Upper lobe of left lung (tissue), 6 donors: Measurements from ENCODE around the gene JMJD8. TPM values are rescaled to one million over a fixed set of nuclear protein-coding genes. Genes with fewer than 3 reads are reported as not detected.
A peak's percentile ranks its signal among the peaks of the same experiment; 100 is the strongest.

Source experiments
- ATAC-seq, 2 donors: fragments of 200-7000 bp; cut with Tn5 transposase; one replicate each; pipeline ENCODE4 v1.9.1; 2022; ENCODE audit warnings: mild to moderate bottlenecking in 2 of 2, moderate library complexity in 2 of 2; ENCODE audit not compliant: low FRiP score in 2 of 2
- DNase-seq, 2 donors: peaks; one replicate each; pipeline ENCODE4 v3.0.0-alpha.2; 2019 to 2020
- H3K27ac ChIP-seq, 4 donors: fragments of 200-600 bp; sonication (generic); one replicate each; pipeline ENCODE4 v1.5.1; 2016 to 2019
- H3K27me3 ChIP-seq, 4 donors: fragments of 200-600 bp; sonication (generic); one replicate each; pipeline ENCODE4 v1.5.1; 2017 to 2019
- H3K36me3 ChIP-seq, 4 donors: fragments of 200-600 bp; sonication (generic); one replicate each; pipeline ENCODE4 v1.5.1; 2016 to 2019
- H3K4me1 ChIP-seq, 4 donors: fragments of 200-600 bp; sonication (generic); one replicate each; pipeline ENCODE4 v1.5.1; 2018 to 2019
- H3K4me3 ChIP-seq, 4 donors: fragments of 200-600 bp; sonication (generic); one replicate each; pipeline ENCODE4 v1.5.1; 2017 to 2019; ENCODE audit warnings: mild to moderate bottlenecking in 2 of 4, moderate library complexity in 1 of 4
- H3K9me3 ChIP-seq, 4 donors: fragments of 200-600 bp; sonication (generic); one replicate each; pipeline ENCODE4 v1.5.1; 2018 to 2019
- EP300 ChIP-seq, 4 donors: sonication (generic); formaldehyde crosslinking; IDR thresholded peaks; one replicate each; pipeline ENCODE4 v1.5.1; 2017; ENCODE audit warnings: antibody characterized with exemption in 4 of 4, control low read depth in 2 of 4
- POLR2A ChIP-seq, 4 donors: fragments of 450-650 bp; IDR thresholded peaks; one replicate each; pipeline ENCODE4 v1.5.1; 2016 to 2017; ENCODE audit warnings: antibody characterized with exemption in 4 of 4, mild to moderate bottlenecking in 2 of 4
- POLR2AphosphoS5 ChIP-seq, 2 donors: sonication (generic); formaldehyde crosslinking; IDR thresholded peaks; one replicate each; pipeline ENCODE4 v1.5.1; 2017; ENCODE audit warnings: antibody characterized with exemption in 2 of 2
- WGBS, 2 donors: methylation state at CpG; one replicate each; pipeline ENCODE4 v1.1.5; 2017 to 2018; 5-methylcytosine and 5-hydroxymethylcytosine counted together
- total RNA-seq, 6 donors: library from RNA; depleted of rRNA in 4 of 6; stranded (reverse); fragments of >200 nt in 4 of 6; gene quantifications; one replicate each; pipeline versions ENCODE4 v1.1.0 to v1.2.1, GENCODE V29; 2016 to 2021
- TF ChIP-seq, protein P1 (sequence below), 6 experiments: fragments of 450-650 bp in 4 of 6; fragments of 200-600 bp in 2 of 6; sonication (generic) in 2 of 6; IDR thresholded peaks; one replicate each; pipeline ENCODE4 v1.5.1; 2016 to 2019; ENCODE audit warnings: antibody characterized with exemption in 6 of 6
- donor health status: DM: no; HTN: no; CAD: no; lungs with moderate emphysema.
- donor health status: DM: no; HTN: yes; CAD: no; lungs with severe emphysema.

JMJD8 gene
- total RNA-seq, 6 donors from 2014 or later, result 60.0 to 109 (median 65.5) TPM

DNA sequence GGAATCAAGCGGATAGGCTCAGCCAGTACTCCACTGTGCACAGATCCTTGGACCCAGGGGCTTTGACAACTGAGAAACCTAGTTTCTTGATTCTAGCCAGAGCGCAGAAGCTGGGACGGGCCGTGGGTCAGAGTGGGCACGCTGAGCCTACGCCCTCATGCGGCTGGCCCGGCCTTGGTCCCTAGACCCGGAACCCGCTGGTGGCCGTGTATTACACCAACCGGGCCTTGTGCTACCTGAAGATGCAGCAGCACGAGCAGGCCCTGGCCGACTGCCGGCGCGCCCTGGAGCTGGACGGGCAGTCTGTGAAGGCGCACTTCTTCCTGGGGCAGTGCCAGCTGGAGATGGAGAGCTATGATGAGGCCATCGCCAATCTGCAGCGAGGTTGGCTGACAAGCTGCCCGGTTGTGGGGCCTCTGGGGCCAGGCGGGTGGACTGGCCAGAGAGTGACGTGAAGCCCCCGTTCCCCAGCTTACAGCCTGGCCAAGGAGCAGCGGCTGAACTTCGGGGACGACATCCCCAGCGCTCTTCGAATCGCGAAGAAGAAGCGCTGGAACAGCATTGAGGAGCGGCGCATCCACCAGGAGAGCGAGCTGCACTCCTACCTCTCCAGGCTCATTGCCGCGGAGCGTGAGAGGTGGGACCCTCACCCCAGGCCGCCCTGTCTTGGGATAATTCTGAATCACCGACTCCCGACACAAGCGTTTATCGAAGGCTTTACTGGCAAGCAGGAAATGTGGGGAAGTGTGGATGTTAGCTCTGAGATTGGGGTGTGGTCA lies 3.0 kb downstream of the JMJD8 start:
- no peak for TF ChIP-seq POLR2A (IDR thresholded peaks at IDR 0.05)
- no peak for TF ChIP-seq EP300 (IDR thresholded peaks at IDR 0.05)
- TF ChIP-seq, protein P1, sequence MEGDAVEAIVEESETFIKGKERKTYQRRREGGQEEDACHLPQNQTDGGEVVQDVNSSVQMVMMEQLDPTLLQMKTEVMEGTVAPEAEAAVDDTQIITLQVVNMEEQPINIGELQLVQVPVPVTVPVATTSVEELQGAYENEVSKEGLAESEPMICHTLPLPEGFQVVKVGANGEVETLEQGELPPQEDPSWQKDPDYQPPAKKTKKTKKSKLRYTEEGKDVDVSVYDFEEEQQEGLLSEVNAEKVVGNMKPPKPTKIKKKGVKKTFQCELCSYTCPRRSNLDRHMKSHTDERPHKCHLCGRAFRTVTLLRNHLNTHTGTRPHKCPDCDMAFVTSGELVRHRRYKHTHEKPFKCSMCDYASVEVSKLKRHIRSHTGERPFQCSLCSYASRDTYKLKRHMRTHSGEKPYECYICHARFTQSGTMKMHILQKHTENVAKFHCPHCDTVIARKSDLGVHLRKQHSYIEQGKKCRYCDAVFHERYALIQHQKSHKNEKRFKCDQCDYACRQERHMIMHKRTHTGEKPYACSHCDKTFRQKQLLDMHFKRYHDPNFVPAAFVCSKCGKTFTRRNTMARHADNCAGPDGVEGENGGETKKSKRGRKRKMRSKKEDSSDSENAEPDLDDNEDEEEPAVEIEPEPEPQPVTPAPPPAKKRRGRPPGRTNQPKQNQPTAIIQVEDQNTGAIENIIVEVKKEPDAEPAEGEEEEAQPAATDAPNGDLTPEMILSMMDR (IDR thresholded peaks at IDR 0.05), result no peak
- WGBS, 2 donors, result 54 to 68% methylated on average over 27 to 42 of the region's 44 CpGs
- H3K9me3 ChIP-seq, result no peaks in the 10 kb centered on the region
- DNase-seq (peak; percentile 55 to 88), ATAC-seq (no peak)
- H3K27ac ChIP-seq, result peak overlapping the region; percentile 83 to 94 (median 91)
- H3K4me1 ChIP-seq, result peaks cover 43 to 77% (median 51%) of the 10 kb centered on the region in 4 donors
- H3K36me3 ChIP-seq, result peaks cover 8 to 24% (median 18%) of the 10 kb centered on the region in 4 donors
- no peaks in the 10 kb centered on the region for H3K27me3 ChIP-seq
- H3K4me3 ChIP-seq, result peak overlapping the region; percentile 65 to 97 (median 91)

DNA sequence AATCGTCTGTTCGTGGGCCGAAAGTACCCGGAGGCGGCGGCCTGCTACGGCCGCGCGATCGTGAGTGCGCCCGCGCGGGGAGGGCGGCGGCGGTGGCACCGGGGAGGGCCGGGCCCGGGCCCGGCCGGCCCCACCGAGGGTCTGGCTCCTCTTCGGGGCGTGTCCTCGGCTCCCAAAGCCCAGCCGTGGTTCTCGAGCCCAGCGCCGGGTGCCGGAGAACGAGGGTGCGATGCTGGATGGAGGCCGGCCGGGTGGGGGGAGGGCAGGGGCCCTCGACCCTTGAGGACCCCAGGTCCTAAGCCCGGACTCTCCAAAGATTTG lies 3.5 kb downstream of the JMJD8 start:
- 0% methylated on average over 28 of the region's 38 CpGs; no CpG with 5 or more reads in 1 of the 2 donors for WGBS, 2 donors
- no peak for ATAC-seq
- Histone ChIP-seq H3K27ac (peak overlapping the region; percentile 83 to 94 (median 91)), H3K9me3 (no peaks in the 10 kb centered on the region), H3K27me3 (no peaks in the 10 kb centered on the region), H3K4me3 (peak overlapping the region; percentile 65 to 97 (median 91)), H3K36me3 (peaks cover 8 to 21% (median 18%) of the 10 kb centered on the region in 4 donors), H3K4me1 (peaks cover 44 to 77% (median 53%) of the 10 kb centered on the region in 4 donors)
- DNase-seq, result no peak
- TF ChIP-seq, protein P1 (IDR thresholded peaks at IDR 0.05), result no peak
- no peak for TF ChIP-seq POLR2AphosphoS5 (IDR thresholded peaks at IDR 0.05)
- no peak for TF ChIP-seq EP300 (IDR thresholded peaks at IDR 0.05)
- TF ChIP-seq POLR2A (IDR thresholded peaks at IDR 0.05), result no peak

DNA sequence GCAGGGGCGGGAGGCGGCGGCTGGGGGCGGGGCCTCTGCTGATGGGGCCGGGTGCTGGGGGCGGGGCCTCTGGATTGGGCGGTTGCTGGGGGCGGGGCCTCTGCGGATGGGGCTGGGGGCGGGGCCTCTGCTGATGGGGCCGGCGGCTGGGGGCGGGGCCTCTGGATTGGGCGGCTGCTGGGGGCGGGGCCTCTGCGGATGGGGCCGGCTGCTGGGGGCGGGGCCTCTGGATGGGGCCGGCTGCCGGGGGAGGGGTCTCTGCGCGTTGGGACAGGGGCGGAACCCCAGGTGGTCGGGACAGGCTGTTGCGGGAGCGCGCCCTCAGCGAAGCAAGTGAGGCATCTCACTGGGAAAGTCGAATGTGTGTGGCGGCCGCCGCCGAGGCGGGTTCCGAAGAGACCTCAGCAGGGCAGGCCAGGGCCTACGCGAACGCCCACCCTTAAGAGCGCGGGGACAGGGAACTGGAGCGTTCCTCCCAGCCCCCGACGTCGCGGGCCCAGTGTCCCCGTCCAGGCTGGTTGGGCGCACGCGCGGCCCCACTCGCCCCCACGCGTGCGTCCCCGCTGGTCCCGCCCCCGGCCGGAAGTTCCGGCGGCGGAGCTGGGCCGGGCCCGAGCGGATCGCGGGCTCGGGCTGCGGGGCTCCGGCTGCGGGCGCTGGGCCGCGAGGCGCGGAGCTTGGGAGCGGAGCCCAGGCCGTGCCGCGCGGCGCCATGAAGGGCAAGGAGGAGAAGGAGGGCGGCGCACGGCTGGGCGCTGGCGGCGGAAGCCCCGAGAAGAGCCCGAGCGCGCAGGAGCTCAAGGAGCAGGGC lies 4.1 kb downstream of the JMJD8 start, which contains the start of gene STUB1:
TSS of gene STUB1 (plus strand) at position 597 of the 811 bp plus-strand sequence. CDS start at position 713, 116 bp downstream.
- H3K27ac ChIP-seq, result peak within 1 kb of the TSS; percentile 83 to 94 (median 91)
- TF ChIP-seq EP300 (IDR thresholded peaks at IDR 0.05) (no peak), POLR2AphosphoS5 (IDR thresholded peaks at IDR 0.05) (peak in 1 of 2 donors; percentile 66), POLR2A (IDR thresholded peaks at IDR 0.05) (peak in 2 of 4 donors; percentile 38 to 90)
- TF ChIP-seq, protein P1 (IDR thresholded peaks at IDR 0.05), result peak in 3 of 6 experiments; percentile 4 to 28 (median 20)
- peak within 1 kb of the TSS; percentile 65 to 97 (median 91) for H3K4me3 ChIP-seq
- ATAC-seq (peak; percentile 88 to 89), DNase-seq (peak; percentile 90 to 97)
- peaks cover 8 to 21% (median 18%) of the 10 kb centered on the region in 4 donors for H3K36me3 ChIP-seq
- 0 to 1% methylated on average over 3 to 31 of the region's 91 CpGs for WGBS, 2 donors
- no peaks in the 10 kb centered on the region for H3K27me3 ChIP-seq
- peaks cover 45 to 77% (median 53%) of the 10 kb centered on the region in 4 donors for H3K4me1 ChIP-seq
- no peaks in the 10 kb centered on the region for H3K9me3 ChIP-seq

DNA sequence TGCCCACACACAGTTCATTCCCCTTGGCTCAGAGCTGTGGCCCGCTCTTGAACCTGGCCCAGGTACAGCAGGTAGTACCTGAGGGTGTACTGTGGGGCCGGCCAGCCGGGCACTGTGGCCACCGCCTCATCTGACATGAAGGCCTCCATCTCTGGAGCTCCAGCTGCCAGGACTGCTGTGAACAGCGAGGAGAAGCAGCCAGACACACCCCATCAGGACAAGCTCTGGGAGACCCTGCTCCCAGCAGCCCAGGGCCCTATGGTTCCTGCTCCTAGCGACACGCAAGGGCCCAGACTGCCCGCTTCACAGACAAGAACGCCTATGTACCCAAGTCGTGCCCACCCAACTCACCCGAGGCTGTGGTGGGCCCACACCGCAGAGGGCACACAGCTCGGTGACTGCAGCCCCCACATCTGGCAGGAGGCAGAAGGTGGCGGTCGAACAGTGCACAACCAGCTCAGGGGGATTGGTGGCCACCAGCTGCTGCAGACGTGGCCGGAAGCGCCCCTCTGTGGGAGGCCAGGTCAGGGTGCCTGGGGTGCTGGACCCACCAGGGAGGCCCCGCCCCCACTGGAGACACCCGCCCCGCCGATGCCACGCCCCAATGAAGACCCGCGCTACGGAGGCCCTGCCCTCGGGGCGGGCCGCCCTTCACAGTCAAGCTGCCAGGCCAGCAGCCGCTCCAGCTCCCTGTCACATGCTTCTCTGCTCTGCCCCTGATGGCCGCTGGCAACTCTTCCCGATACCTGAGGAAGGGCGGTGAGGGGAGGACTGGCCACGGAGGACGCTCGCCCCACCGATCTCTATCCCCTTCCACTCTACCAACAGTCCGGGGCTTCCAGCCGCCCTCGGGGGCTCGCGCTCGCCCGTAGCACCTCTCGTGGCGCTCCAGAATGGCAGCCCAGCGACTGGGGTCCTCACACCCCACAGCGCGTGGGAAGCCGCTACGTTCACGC lies 5.0 kb downstream of the JMJD8 start:
- Histone ChIP-seq H3K27ac (peak overlapping the region; percentile 61 to 94 (median 87)), H3K4me3 (peak overlapping the region; percentile 27 to 97 (median 91)), H3K36me3 (peaks cover 8 to 23% (median 18%) of the 10 kb centered on the region in 4 donors), H3K4me1 (peaks cover 43 to 79% (median 51%) of the 10 kb centered on the region in 4 donors), H3K27me3 (no peaks in the 10 kb centered on the region), H3K9me3 (no peaks in the 10 kb centered on the region)
- TF ChIP-seq POLR2A (IDR thresholded peaks at IDR 0.05), result no peak
- peak in 1 of 2 donors; percentile 41 for TF ChIP-seq POLR2AphosphoS5 (IDR thresholded peaks at IDR 0.05)
- DNase-seq, result peak; percentile 74 to 91
- peak; percentile 20 to 39 for ATAC-seq
- WGBS, 2 donors, result 0 to 50% methylated on average over 12 to 29 of the region's 52 CpGs
